ENCODE results near the gene HEXA. TPM values are rescaled to one million over a fixed set of nuclear protein-coding genes. Genes with fewer than 3 reads are reported as not detected.

The HEXA gene
- total RNA-seq, 1 experiment from 2014 or later, result 199 TPM

GRCh38 chr15:72361176-72361575, 14.6 kb downstream of the HEXA start:
- ChIA-PET POLR2A (no interaction called here), CTCF (no interaction called here)
- ATAC-seq (no peak), DNase-seq (ENCODE audit: low read depth, low spot score) (no peak)
- Histone ChIP-seq H3K27ac (ENCODE audit: low read length) (no peak overlapping the region), H3K27me3 (ENCODE audit: control insufficient read depth, insufficient read depth, low read length) (no peaks in the 10 kb centered on the region), H3K4me3 (ENCODE audit: low read depth in 2 of 2, low read length in 2 of 2) (no peak overlapping the region), H3K4me1 (ENCODE audit: control insufficient read depth, insufficient read depth, low read length) (no peaks in the 10 kb centered on the region), H3K36me3 (ENCODE audit: control insufficient read depth, insufficient read depth, low read length) (no peaks in the 10 kb centered on the region), H3K9me3 (ENCODE audit: control insufficient read depth, insufficient read depth, low read depth, low read length) (no peaks in the 10 kb centered on the region)
- BruUV-seq (replicated peaks), result no TSS peak
- TF ChIP-seq TCF7L2 (IDR thresholded peaks at IDR 0.05; ENCODE audit: low read depth, low read length), result no peak
- in situ Hi-C loops (cut with HindIII; ENCODE audit: low pct_unique_long_range_greater_than_20kb, low sequenced_read_pairs) (no loop called here), intact Hi-C loops (cut with micrococcal nuclease; ENCODE audit: unreplicated experiment) (no loop called here)

- no peak for ATAC-seq
- intact Hi-C loops (cut with micrococcal nuclease; ENCODE audit: unreplicated experiment), result no loop called here
Measured at GRCh38 chr15:72358650-72359171, 17.1 kb downstream of the HEXA start.

More at GRCh38 chr15:72358650-72359171, 17.1 kb downstream of the HEXA start:
- BruUV-seq (replicated peaks), result no TSS peak
- Histone ChIP-seq H3K36me3 (ENCODE audit: control insufficient read depth, insufficient read depth, low read length) (0 out of 2 replicates have a peak, but pooled peaks cover 2% of the 10 kb centered on the region), H3K27ac (ENCODE audit: low read length) (no peak overlapping the region), H3K9me3 (ENCODE audit: control insufficient read depth, insufficient read depth, low read depth, low read length) (no peaks in the 10 kb centered on the region), H3K4me3 (ENCODE audit: low read depth in 2 of 2, low read length in 2 of 2) (no peak overlapping the region), H3K27me3 (ENCODE audit: control insufficient read depth, insufficient read depth, low read length) (no peaks in the 10 kb centered on the region), H3K4me1 (ENCODE audit: control insufficient read depth, insufficient read depth, low read length) (no peaks in the 10 kb centered on the region)
- POLR2A ChIA-PET, result no interaction called here
- no peak for DNase-seq (ENCODE audit: low read depth, low spot score)
- CTCF ChIA-PET, result no interaction called here
- in situ Hi-C loops (cut with HindIII; ENCODE audit: low pct_unique_long_range_greater_than_20kb, low sequenced_read_pairs), result no loop called here
- TF ChIP-seq TCF7L2 (IDR thresholded peaks at IDR 0.05; ENCODE audit: low read depth, low read length) (no peak), SIN3A (IDR thresholded peaks at IDR 0.05; ENCODE audit: borderline replicate concordance, insufficient read depth, low read depth, low read length) (no peak), CTCF (IDR thresholded peaks at IDR 0.05) (no peak), POLR2AphosphoS5 (IDR thresholded peaks at IDR 0.05; ENCODE audit: low read depth, low read length) (no peak), REST (IDR thresholded peaks at IDR 0.05; ENCODE audit: insufficient read depth in 1 of 2, low read depth in 2 of 2, low read length in 1 of 2) (no peak)

Measured in Panc1 (cell line).